RWPE2 (cell line): ENCODE measurements around the gene RIOK3.
"Not testable (repeated sequence)": the region's sequence is repeated elsewhere in the genome, so short reads cannot be mapped to it uniquely, and the experiment has no call there.

ENCODE experiments used
- ATAC-seq: fragments of 200-7000 bp; cut with Tn5 transposase; 3 replicates; pipeline ENCODE4 v1.9.1; 2021; ENCODE audit warnings: low read depth
- DNase-seq: peaks from one replicate; pipeline ENCODE4 v3.0.0-alpha.2; 2020; ENCODE audit warnings: low spot score
- H3K27ac ChIP-seq: fragments of 450-650 bp; 2 replicates; pipeline ENCODE4 v1.5.1; 2017; ENCODE audit warnings: mild to moderate bottlenecking; ENCODE audit not compliant: poor library complexity, severe bottlenecking
- H3K27me3 ChIP-seq: fragments of 250-450 bp; sonication (Bioruptor Pico); 2 replicates; pipeline ENCODE4 v1.5.1; 2021; ENCODE audit warnings: mild to moderate bottlenecking, moderate library complexity; ENCODE audit not compliant: insufficient read depth, poor library complexity, severe bottlenecking
- H3K36me3 ChIP-seq: fragments of 250-450 bp; sonication (Bioruptor Pico); 2 replicates; pipeline ENCODE4 v1.5.1; 2020; ENCODE audit warnings: low read depth, mild to moderate bottlenecking, moderate library complexity
- H3K4me1 ChIP-seq: fragments of 250-450 bp; sonication (Bioruptor Pico); 2 replicates; pipeline ENCODE4 v1.5.1; 2021; ENCODE audit warnings: mild to moderate bottlenecking, moderate library complexity; ENCODE audit not compliant: insufficient read depth, poor library complexity, severe bottlenecking
- H3K4me3 ChIP-seq: fragments of 250-450 bp; sonication (Bioruptor Pico); 2 replicates; pipeline ENCODE4 v1.5.1; 2021; ENCODE audit warnings: mild to moderate bottlenecking, moderate library complexity; ENCODE audit not compliant: severe bottlenecking
- H3K9me3 ChIP-seq: fragments of 250-450 bp; sonication (Bioruptor Pico); 2 replicates; pipeline ENCODE4 v1.5.1; 2021; ENCODE audit warnings: mild to moderate bottlenecking, moderate library complexity; ENCODE audit not compliant: severe bottlenecking
- TF ChIP-seq, protein P1 (sequence below): fragments of 450-650 bp; IDR thresholded peaks from one replicate; pipeline ENCODE4 v1.5.1; 2017; ENCODE audit warnings: mild to moderate bottlenecking, moderate library complexity; ENCODE audit not compliant: poor library complexity, severe bottlenecking

Gene RIOK3

DNA sequence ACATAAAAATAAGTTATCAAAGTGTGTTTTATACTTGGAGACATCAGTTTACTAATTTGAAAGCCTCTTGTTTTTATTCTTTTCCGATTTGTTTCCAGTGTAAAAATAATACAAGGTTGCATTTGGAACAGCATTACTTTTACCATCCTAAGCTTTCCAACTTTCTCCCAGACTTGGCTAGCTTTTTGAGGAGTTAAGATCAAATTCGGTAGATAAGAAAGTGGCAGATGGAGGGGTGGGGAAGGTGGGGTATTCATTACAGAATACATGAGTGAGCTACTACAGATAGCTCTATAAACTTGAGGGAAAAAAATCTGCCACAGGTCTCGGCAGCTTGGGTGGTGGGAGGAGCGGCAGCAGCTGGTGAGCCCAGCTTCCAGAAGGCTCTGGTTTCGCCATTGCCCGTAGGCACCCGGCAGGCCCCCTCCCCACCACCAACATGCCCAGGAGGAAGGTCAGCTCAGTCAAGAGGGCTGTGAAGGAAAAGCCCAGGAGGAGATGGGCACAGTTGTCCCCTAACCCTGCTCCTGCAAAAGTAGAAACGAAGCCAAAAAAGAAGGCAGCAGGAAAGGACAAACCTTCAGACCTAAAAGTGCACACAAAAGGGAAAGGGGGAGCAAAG is 31.6 kb downstream of the RIOK3 start:
- TF ChIP-seq, protein P1, sequence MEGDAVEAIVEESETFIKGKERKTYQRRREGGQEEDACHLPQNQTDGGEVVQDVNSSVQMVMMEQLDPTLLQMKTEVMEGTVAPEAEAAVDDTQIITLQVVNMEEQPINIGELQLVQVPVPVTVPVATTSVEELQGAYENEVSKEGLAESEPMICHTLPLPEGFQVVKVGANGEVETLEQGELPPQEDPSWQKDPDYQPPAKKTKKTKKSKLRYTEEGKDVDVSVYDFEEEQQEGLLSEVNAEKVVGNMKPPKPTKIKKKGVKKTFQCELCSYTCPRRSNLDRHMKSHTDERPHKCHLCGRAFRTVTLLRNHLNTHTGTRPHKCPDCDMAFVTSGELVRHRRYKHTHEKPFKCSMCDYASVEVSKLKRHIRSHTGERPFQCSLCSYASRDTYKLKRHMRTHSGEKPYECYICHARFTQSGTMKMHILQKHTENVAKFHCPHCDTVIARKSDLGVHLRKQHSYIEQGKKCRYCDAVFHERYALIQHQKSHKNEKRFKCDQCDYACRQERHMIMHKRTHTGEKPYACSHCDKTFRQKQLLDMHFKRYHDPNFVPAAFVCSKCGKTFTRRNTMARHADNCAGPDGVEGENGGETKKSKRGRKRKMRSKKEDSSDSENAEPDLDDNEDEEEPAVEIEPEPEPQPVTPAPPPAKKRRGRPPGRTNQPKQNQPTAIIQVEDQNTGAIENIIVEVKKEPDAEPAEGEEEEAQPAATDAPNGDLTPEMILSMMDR, result no peak
- peak overlapping the region; percentile 1 for H3K27ac ChIP-seq
- DNase-seq (no peak), ATAC-seq (no peak)
- peaks cover 33% of the 10 kb centered on the region for H3K36me3 ChIP-seq
- no peak overlapping the region for H3K4me3 ChIP-seq
- H3K9me3 ChIP-seq, result no peaks in the 10 kb centered on the region
- peaks cover 10% of the 10 kb centered on the region for H3K4me1 ChIP-seq
- H3K27me3 ChIP-seq, result no peaks in the 10 kb centered on the region

DNA sequence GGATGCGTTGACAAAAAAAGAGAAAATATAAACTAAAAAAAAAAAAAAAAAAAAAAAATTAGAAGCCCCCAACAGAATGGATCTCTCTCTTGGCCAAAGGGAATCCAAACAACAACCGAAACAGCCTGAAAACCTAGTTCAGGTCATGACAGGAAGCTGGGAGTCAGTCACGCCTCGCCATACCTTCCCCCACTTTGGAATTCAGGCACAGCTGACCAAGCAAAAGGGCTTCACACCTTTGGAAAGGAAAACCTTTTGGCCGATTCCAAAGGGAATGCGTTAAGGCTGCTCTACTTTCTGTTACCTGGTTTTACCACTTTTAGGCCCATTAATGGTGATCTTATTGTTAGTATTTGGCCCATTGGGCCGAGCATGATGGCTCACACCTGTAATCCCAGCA is 32.3 kb downstream of the RIOK3 start:
- DNase-seq (no peak), ATAC-seq (no peak)
- TF ChIP-seq, protein P1, result no peak
- Histone ChIP-seq H3K27ac (no peak overlapping the region), H3K27me3 (no peaks in the 10 kb centered on the region), H3K36me3 (peaks cover 26% of the 10 kb centered on the region), H3K4me1 (peaks cover 10% of the 10 kb centered on the region), H3K9me3 (no peaks in the 10 kb centered on the region), H3K4me3 (no peak overlapping the region)

DNA sequence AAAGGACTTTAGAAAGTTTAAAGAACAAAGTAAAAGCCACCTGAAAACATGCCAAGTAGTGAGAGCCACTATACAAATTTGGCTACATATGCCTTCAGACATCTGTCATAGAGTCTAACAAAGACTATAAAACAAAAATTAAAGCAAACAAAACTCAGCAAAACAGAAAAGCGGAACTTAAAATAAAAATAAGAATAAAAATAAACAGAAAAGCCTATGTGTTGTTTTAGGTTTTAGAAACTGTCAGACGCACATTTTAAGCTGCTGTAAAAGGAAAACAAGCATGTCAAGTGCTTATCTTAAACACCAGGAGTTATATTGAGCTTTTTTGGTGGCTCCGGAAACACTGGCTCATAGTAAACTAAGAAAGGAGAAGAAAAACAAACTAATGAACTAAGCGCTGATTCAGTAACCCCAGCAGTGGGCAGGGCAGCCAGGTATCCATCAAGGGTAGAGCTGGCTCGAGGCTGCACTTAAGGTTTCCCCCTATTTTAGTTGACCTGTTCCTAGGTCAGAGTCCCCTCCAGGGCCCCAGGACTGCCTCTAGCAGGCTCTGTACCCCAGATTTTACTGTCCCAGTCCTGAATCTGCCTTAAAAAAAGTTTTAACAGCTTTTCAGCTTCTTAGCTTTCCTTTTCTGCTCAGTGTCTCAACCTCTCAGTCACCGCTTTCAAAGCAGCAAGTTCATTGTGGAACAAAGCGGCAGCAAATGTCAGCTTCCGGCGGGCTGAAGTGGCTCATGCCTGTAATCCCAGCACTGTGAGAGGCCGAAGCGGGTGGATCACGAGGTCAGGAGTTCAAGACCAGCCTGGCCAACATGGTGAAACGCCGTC is 34.9 kb downstream of the RIOK3 start:
- ATAC-seq (peak; percentile 68), DNase-seq (no peak)
- Histone ChIP-seq H3K36me3 (peaks cover under 1% of the 10 kb centered on the region; the same call in 1 of the 2 replicates), H3K4me3 (no peak overlapping the region), H3K9me3 (no peaks in the 10 kb centered on the region), H3K4me1 (peaks cover 10% of the 10 kb centered on the region), H3K27me3 (no peaks in the 10 kb centered on the region), H3K27ac (no peak overlapping the region)
- TF ChIP-seq, protein P1, result no peak

DNA sequence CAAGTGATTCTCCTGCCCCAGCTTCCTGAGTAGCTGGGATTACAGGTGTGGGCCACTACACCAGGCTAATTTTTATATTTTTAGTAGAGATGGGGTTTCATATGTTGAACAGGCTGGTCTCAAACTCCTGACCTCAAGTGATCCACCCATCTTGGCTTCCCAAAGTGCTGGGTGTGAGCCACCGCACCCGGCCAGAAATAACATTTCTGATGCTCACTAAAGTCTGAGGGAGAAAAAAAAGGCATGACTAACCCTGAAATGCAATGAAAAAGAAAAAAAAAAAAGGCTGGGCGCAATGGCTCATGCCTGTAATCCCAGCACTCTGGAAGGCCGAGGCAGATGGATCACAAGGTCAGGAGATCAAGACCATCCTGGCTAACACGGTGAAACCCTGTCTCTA is 36.5 kb downstream of the RIOK3 start:
- not testable (repeated sequence) for DNase-seq, H3K36me3 ChIP-seq, H3K4me3 ChIP-seq, H3K9me3 ChIP-seq, H3K27me3 ChIP-seq, ATAC-seq, H3K27ac ChIP-seq
- H3K4me1 ChIP-seq, result peaks cover 14% of the 10 kb centered on the region

DNA sequence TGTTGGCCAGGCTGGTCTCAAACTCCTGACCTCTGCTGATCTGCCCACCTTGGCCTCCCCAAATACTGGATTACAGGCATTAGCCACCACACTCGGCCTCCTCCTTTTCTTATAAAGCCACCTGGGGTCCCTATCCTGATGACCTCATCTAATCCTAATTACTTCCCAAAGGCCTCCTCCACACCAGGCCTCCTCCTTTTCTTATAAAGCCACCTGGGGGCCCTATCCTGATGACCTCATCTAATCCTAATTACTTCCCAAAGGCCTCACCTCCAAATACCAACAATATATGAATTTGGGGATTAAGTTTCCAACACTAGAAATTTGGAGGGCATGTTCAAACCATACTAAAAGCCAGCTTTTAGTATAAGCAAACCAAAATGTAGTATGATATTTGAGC is 40.6 kb downstream of the RIOK3 start:
- Histone ChIP-seq H3K4me1 (peaks cover 16% of the 10 kb centered on the region), H3K4me3 (no peak overlapping the region), H3K27me3 (no peaks in the 10 kb centered on the region), H3K9me3 (no peaks in the 10 kb centered on the region), H3K27ac (no peak overlapping the region), H3K36me3 (no peaks in the 10 kb centered on the region)
- TF ChIP-seq, protein P1, result no peak
- ATAC-seq (no peak), DNase-seq (no peak)
